DMS 273 (cell line): ENCODE results near the gene IL22RA1.

ENCODE experiments used
- DNase-seq: peaks from one replicate; lab custom pipeline; 2025; ENCODE audit not compliant: unreplicated experiment; lab: John Stamatoyannopoulos, UW

Gene IL22RA1

GRCh38 chr1:24138476-24139221, 4.3 kb downstream of the IL22RA1 start:
- DNase-seq = no peak

DNA sequence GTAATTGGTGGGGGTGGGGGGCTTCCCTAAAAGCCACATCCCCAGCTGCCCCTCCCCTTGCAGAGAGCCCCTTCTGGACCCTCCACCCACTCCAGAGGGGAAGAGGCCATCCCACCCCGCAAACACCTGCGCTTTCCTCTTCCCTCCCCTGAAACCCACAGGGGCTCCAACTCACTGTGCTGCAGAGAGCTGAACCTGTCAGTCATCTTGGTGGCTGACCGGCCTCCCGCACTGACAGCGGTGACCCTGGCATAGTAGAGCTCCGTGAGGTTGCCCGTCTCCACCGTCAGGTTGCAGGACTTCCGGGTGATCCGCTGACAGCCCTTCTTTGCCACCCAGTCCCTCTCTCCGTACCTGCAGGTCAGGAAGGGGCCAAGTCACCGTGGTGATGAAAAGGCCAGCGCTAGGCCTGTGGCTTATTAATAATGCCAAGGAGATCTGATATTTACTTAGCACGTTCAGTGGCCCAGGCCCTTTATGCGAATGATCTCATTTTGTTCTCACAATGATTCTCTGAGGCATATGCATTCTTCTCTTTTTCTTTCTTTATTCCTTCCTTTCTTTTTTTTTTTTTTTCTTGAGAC, 5.9 kb downstream of the IL22RA1 start:
- DNase-seq = no peak

DNA sequence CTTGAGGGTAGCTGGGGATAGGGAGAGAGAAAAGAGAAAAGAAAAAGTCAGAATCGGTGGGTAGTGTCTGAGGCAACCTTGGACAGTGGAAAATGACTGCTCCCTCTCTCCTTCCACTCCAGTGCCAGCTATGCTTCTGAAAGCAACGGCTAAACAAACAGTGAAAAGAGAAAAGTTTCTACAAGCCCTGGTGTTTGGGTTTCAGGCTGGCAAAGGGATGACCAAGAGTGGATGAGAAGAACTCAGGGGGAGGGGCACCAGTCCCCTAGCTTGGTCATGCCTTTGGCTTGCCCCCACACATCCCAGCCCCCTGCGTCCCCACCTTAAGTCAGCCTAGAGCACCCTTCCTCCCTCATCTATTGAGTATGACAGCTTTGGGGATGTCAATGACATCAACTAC, 8.6 kb downstream of the IL22RA1 start:
- no peak for DNase-seq

DNA sequence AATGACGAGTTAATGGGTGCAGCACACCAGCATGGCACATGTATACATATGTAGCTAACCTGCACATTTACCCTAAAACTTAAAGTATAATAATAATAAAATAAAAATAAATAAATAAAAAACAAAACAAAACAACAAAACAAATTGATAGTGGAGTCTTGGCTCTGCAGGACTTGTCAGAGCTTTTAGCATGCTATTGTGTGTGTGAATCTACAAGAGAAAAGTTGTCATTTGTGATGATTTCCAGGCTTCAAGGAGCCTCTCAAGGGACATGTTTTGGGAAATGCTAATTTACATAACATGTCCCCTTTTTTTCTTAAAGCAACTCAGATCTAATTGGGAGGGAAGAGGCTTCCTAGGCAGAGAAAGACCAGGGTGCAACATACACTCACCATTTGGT, 9.1 kb downstream of the IL22RA1 start:
- no peak for DNase-seq

GRCh38 chr1:24130385-24130784, 12.6 kb downstream of the IL22RA1 start:
- DNase-seq = no peak

DNA sequence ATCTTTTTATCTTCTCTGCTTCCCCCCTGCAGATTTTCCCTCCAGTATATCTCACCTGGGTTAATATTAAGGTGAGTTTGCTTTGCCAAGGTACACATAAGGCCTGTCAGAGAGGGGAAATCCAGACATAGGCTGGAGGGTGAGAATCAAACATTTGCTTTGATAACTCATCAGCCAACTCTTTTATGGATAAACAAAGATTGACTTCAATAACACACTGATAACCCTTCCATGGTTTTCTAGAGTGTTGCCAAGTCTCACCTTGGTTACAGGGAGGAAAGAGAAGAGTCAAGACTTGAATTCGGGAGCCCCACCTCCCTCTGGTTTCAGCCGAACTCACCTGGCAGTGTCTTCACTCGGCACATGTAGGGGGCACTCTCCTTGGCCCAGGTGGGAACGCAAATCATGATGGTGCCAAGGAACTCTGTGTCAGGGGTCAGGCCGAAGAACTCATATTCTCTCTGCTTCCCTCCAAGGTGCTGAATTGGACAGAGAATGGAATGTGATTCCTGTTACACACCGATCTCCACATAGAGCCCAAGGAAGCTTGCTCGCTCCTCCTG, 15.1 kb downstream of the IL22RA1 start:
- no peak for DNase-seq

DNA sequence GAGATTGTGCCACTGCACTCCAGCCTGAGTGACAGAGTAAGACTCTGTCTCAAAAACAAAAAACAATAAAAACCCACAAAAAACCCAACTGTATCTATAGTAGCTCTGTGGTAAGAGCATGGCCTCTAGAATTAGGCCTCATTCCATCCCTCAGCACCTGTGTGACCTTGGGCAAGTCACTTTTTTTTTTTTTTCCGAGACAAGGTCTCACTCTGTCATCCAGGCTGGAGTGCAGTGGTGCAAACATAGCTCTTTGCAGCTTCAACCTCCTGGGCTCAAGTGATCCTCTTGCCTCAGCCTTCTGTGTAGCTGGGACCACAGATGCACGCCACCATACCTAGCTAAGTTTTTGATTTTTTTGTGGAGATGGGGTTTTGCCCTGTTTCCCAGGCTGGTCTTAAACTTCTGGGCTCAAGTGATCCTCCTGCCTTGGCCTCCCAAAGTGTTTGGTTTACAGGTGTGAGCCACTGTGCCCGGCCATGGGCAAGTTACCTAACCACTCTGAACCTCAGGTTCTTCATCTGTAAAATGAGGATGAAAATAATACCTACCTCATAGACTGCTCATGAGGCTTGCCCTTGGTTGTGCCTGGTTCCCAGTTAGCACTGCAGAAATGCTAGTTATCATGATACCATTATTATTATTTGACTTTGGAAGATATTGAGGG, 15.7 kb downstream of the IL22RA1 start:
- no peak for DNase-seq

DNA sequence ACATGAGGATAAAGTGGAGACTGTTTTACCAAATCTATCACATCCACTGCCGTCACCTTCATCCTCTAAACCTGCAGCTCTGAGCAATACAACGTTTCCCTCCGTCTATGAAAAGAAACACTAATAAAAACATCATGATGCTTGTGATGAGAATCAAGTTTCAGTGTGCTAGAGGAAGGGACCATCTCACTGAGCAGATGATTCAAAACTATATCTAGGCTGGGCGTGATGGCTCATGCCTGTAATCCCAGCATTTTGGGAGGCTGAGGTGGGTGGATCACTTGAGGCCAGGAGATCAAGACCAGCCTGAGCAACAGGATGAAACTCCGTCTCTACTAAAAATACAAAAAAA, 16.3 kb downstream of the IL22RA1 start:
- DNase-seq = no peak

- DNase-seq = no peak
These were observed 16.8 kb downstream of the IL22RA1 start for GRCh38 chr1:24126018-24126671.

- no peak for DNase-seq
These were observed 17.5 kb downstream of the IL22RA1 start for GRCh38 chr1:24125456-24125855.

GRCh38 chr1:24124980-24125379, 18.0 kb downstream of the IL22RA1 start:
- DNase-seq = no peak

DNA sequence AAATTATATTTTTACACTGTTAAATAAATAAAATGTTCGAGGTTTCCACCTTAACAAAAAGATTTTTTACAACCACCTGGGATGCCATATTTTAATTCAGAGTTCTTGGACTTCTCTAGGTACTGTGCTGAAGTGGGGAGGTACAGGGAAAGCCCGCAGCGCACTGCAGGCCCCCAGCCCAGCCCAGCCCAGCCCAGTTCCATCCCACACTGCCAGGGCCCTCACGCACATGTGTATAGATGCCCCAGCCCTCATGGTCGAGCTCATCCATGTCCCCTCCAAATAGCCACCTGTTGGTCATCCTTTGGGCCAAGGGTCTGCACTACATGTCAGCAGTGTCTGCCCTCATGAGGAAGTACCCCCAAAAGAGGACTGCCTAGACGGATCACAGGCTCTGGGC, 19.3 kb downstream of the IL22RA1 start:
- no peak for DNase-seq

- no peak for DNase-seq
These were observed 20.2 kb downstream of the IL22RA1 start for GRCh38 chr1:24122776-24123175.

- DNase-seq = no peak
These were observed 21.5 kb downstream of the IL22RA1 start for GRCh38 chr1:24121406-24121805.

DNA sequence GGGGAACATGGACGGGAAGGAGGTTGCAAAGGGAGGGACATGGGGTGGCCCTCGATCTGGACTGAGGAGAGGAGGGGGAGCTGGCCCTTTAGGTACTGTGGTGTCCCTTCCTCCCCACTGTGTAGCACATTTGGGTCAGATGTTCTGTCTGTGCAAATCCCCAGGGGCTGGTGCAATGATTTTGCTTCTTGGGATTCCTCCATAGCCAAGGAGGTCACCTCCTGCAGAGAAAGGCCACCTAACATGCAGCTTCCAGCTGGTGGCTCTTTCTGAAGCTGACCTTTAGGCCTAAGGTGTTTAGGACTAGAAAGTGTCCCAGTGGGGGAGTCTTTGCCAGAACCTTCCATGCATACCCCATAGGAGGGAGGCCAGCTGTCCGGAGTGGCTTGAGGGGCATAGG, 22.0 kb downstream of the IL22RA1 start:
- no peak for DNase-seq

DNA sequence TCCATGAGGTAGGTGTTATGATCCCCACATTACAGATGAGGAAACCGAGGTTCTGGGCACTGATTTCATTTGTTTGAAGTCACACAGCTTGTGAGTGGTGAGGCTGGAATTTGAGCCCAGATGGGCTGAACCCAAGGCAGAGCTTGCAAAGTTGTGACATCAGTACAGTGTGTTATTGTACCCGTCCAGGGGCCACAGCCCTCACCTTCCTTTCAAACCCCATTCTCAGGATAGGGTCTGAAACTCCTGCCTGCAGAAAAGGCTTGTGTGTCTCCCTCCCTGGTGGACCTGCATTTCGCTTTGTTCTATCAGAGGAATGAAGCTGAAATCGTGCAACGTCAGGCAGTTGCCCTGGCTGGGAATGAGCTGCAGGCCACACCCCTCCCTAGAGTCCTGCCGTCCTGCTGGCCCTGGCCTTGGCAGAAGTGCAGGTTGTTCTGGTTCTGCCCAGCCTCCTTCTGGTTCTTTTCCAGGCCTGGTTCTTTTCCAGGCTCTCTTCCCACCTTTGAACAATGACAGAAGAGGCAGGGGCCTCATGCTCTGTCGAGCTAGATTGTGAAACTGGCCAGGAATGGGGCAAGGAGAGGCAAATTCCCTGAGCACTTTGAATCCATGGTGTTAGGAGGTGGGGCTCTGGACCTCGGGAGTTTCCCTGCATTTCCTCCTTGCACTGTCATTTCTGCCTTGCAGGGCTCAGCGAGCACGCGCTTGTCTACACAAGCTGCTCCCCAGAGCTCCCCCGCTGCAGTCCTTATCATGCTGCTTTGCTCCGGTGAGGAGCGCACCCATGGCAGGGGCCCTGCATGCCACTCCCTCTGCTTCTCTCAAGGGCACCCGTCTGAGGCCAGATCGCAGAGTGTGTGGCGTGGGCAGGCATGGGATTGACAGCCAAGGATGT, 22.8 kb downstream of the IL22RA1 start:
- no peak for DNase-seq

DNA sequence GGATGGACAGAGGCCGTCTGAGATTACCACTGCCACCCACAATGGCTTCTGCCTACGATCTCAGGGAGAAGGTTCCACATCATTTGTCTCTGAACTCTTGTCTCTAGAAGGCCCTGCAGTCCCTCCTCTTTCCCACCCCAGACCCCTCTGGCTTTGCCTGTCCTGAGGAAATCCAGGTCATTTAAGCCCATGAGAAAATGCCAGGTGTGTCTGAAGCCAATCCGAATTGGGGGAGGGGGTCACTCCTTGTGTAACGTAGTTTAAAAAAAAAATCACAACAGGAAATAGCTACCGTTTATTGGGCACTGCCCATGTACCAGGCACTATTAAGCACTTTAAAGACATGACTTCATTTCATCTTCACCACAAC, 23.5 kb downstream of the IL22RA1 start:
- no peak for DNase-seq

GRCh38 chr1:24118410-24119242, 24.3 kb downstream of the IL22RA1 start:
- DNase-seq = no peak

DNA sequence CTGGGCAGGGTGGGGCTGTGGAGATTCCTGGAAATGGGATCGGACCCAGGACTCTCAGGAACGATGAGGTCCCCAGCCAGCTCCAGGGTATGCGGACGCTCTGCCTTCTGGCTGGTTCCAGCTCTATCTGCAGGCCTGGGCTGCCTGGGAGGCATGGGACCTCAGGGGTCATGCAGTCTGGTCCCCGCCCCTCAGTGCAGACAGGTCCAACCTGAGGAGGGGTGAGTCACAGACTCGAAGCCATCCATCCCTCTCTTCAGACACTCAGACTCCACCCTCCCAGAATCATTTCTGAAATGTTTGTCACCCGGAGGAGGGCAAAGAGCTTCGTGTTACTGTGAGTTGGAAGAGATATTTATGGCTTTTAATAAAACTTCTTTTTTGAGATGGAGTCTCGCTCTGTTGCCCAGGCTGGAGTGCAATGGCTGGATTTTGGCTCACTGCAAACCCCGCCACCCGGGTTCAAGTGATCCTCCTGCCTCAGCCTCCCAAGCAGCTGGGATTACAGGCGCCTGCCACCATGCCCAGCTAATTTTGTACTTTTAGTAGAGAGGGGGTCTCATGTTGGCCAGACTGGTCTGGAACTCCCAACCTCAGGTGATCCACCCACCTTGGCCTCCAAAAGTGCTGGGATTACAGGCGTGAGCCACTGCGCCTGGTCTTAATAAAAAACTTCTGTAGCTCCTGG, 25.1 kb downstream of the IL22RA1 start:
- no peak for DNase-seq
